Stimulated activated naive CD8-positive, alpha-beta T cell treated with anti-CD3 and anti-CD28 coated beads, Interleukin-15, amount 100 ng/mL, for 72 hours (primary cell): Measurements from ENCODE around the gene GABBR2.
"Not testable (repeated sequence)": the region's sequence is repeated elsewhere in the genome, so short reads cannot be mapped to it uniquely, and the experiment has no call there.

Source experiments
- ATAC-seq: fragments of 150-1000 bp; cut with Tn5 transposase; 2 replicates; pipeline ENCODE4 v1.10.0; 2021; ENCODE audit warnings: mild to moderate bottlenecking, moderate library complexity
- DNase-seq, 2 donors: peaks; one replicate each; pipeline ENCODE4 v3.0.0; 2021 to 2022
- H3K27ac Mint-ChIP-seq, 2 donors: one replicate each; pipeline ENCODE4 v1.8.0; 2022; ENCODE audit warnings: mild to moderate bottlenecking in 2 of 2, mixed read lengths in 2 of 2, moderate library complexity in 2 of 2
- H3K27me3 Mint-ChIP-seq: one replicate; pipeline ENCODE4 v1.8.0; 2022; ENCODE audit warnings: mixed read lengths
- H3K4me1 Mint-ChIP-seq: one replicate; pipeline ENCODE4 v1.8.0; 2022; ENCODE audit warnings: mild to moderate bottlenecking, mixed read lengths
- H3K4me3 Mint-ChIP-seq, 2 donors: one replicate each; pipeline ENCODE4 v1.8.0; 2022; ENCODE audit warnings: mild to moderate bottlenecking in 2 of 2, mixed read lengths in 2 of 2, moderate library complexity in 1 of 2
- H3K9me3 Mint-ChIP-seq, 2 donors: one replicate each; pipeline ENCODE4 v1.8.0; 2022; ENCODE audit warnings: mixed read lengths in 2 of 2

Gene GABBR2

DNA sequence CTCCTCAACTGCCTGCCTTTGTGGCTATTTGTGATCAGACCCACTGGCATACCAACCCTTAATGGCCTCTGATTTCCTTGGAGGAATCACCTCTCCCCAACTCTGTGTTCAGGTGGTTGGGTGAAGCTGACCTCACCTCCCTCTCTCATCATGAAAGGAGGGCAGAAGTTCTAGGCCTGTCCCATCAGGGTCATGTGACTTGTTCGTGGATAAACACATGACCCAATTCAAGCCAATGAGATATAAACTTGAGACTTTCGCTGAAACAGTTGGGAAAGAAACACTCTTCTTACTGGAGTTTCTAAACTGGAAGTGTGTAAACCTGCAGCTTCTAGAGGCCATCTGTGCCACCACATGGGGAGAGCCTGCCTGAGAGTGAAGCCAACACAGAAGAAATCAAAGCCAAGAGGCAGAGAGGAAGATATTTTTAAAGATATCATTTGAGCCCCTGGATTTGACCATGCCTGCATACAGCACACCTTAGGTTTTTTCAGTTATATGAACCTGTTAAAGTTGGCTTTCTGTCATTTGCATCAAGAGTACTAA is 5.8 kb downstream of the GABBR2 start:
- ATAC-seq, result no peak
- peaks cover 49% of the 10 kb centered on the region for H3K27me3 Mint-ChIP-seq
- DNase-seq, result no peak
- H3K27ac Mint-ChIP-seq, result no peak overlapping the region
- no peak overlapping the region for H3K4me3 Mint-ChIP-seq
- H3K4me1 Mint-ChIP-seq, result no peaks in the 10 kb centered on the region
- peaks cover 0 to 4% of the 10 kb centered on the region in 2 donors for H3K9me3 Mint-ChIP-seq

- Mint-ChIP-seq H3K4me1 (no peaks in the 10 kb centered on the region), H3K4me3 (no peak overlapping the region)
Measured at GRCh38 chr9:98702340-98702739, 6.4 kb downstream of the GABBR2 start.

GRCh38 chr9:98701576-98701975 is 7.2 kb downstream of the GABBR2 start:
- Mint-ChIP-seq H3K4me3 (no peak overlapping the region), H3K9me3 (peaks cover 0 to 4% of the 10 kb centered on the region in 2 donors), H3K27ac (no peak overlapping the region), H3K4me1 (no peaks in the 10 kb centered on the region), H3K27me3 (peaks cover 36% of the 10 kb centered on the region)
- no peak for ATAC-seq
- DNase-seq, result no peak

More at GRCh38 chr9:98702340-98702739, 6.4 kb downstream of the GABBR2 start:
- Mint-ChIP-seq H3K27ac (no peak overlapping the region), H3K27me3 (peaks cover 44% of the 10 kb centered on the region), H3K9me3 (peaks cover 0 to 4% of the 10 kb centered on the region in 2 donors)
- no peak for ATAC-seq
- DNase-seq, result no peak

DNA sequence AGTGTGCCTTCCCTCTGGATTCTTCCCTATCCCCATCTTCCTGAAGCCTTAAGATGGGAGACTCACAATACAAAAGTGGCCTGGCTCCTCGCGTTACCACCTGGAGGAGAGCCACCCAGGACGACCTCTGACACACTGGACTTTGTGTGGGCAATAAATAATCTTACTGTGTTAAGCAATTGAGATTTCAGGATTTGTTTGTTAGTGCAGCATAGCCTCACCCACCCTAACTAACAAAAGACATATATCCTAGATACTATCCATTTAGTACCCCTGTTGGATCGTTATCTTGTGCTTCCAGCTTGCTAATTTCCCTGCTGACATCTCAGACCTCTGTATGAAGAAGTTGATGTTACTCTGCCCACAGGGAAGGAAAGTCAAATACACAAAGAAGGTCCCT is 7.9 kb downstream of the GABBR2 start:
- ATAC-seq (no peak), DNase-seq (no peak)
- Mint-ChIP-seq H3K27ac (no peak overlapping the region), H3K4me1 (no peaks in the 10 kb centered on the region), H3K4me3 (no peak overlapping the region), H3K27me3 (peaks cover 28% of the 10 kb centered on the region), H3K9me3 (peaks cover 0 to 4% of the 10 kb centered on the region in 2 donors)

GRCh38 chr9:98698856-98699255 is 9.9 kb downstream of the GABBR2 start:
- Mint-ChIP-seq H3K27ac (no peak overlapping the region), H3K4me1 (no peaks in the 10 kb centered on the region), H3K27me3 (peaks cover 10% of the 10 kb centered on the region), H3K9me3 (peaks cover 0 to 4% of the 10 kb centered on the region in 2 donors), H3K4me3 (no peak overlapping the region)
- no peak for DNase-seq
- ATAC-seq, result no peak

GRCh38 chr9:98694943-98695342 is 13.8 kb downstream of the GABBR2 start:
- H3K4me1 Mint-ChIP-seq, result no peaks in the 10 kb centered on the region
- H3K27ac Mint-ChIP-seq, result no peak overlapping the region
- ATAC-seq (no peak), DNase-seq (no peak)
- H3K27me3 Mint-ChIP-seq, result peaks cover 7% of the 10 kb centered on the region
- H3K9me3 Mint-ChIP-seq, result no peaks in the 10 kb centered on the region
- no peak overlapping the region for H3K4me3 Mint-ChIP-seq

GRCh38 chr9:98692392-98692791 is 16.3 kb downstream of the GABBR2 start:
- DNase-seq (no peak), ATAC-seq (no peak)
- Mint-ChIP-seq H3K4me3 (no peak overlapping the region), H3K4me1 (no peaks in the 10 kb centered on the region), H3K27ac (no peak overlapping the region), H3K9me3 (no peaks in the 10 kb centered on the region), H3K27me3 (peaks cover 7% of the 10 kb centered on the region)

GRCh38 chr9:98691890-98692289 is 16.8 kb downstream of the GABBR2 start:
- ATAC-seq (no peak), DNase-seq (no peak)
- Mint-ChIP-seq H3K4me3 (no peak overlapping the region), H3K27ac (peak overlapping the region in 1 of 2 donors; percentile 49), H3K27me3 (peaks cover 7% of the 10 kb centered on the region), H3K4me1 (peaks cover 2% of the 10 kb centered on the region), H3K9me3 (no peaks in the 10 kb centered on the region)

- Mint-ChIP-seq H3K27me3 (peaks cover 7% of the 10 kb centered on the region), H3K4me3 (no peak overlapping the region), H3K9me3 (no peaks in the 10 kb centered on the region), H3K4me1 (peaks cover 6% of the 10 kb centered on the region), H3K27ac (no peak overlapping the region)
- ATAC-seq (no peak), DNase-seq (no peak)
Measured at GRCh38 chr9:98690686-98691085, 18.0 kb downstream of the GABBR2 start.

DNA sequence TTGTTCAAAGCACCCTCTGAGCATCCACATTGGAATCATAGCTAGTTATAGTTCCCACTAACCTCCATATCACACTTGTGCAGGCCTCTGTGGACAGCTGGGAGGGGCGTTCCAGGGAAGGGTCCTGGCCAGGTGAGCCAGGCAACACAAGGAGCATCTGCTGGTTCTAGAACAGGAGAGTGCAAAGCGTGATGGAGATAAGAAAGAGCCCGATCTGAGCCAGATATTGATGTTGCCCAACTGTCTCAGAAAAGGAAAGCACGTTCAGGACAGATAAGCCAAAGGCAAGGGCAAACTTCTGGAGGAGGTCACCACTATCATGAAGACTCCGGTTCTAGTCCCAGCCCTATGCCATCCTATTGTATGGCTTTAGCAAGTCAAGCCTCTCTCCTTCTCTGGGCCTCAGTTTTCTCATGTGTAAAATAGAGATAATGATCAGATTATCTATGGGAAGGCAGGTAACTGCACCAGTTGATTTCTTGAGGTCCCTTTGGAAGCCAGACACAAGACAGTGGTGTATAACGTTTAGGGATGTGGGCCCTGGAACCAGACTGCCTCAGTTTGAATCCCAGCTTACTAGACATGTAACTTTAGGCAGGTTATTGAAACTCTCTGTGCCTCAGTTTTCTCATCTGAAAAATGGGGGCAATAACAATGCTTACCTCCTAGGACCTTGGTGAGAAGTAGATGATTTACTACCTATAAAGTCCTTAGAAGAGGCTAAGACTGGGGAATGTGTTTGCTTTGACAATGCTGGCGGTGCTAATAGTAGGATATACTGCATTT is 19.8 kb downstream of the GABBR2 start:
- no peaks in the 10 kb centered on the region for H3K9me3 Mint-ChIP-seq
- ATAC-seq (no peak), DNase-seq (no peak)
- H3K4me1 Mint-ChIP-seq, result peaks cover 6% of the 10 kb centered on the region
- peaks cover 7% of the 10 kb centered on the region for H3K27me3 Mint-ChIP-seq
- no peak overlapping the region for H3K27ac Mint-ChIP-seq
- no peak overlapping the region for H3K4me3 Mint-ChIP-seq

DNA sequence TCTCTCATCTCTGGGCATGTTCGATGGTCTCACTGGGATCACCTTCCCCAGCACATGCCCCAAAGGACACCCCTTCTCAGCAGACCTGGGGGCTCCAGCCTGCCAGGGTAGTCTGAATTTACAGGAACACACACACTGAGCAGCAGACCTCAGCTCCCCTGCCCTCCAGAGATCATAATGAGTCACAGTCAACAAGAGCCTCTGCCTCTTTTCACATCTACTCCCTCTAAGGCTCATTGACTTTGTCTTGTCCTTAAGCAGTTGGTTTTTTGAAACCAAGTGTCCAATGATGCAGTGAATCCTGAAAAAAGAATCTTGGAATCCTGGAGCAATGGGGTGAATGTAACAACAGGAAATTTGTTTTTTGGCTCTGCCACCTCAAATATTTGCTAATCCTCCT is 20.8 kb downstream of the GABBR2 start:
- no peak for DNase-seq
- peaks cover 7% of the 10 kb centered on the region for H3K27me3 Mint-ChIP-seq
- ATAC-seq, result no peak
- no peak overlapping the region for H3K4me3 Mint-ChIP-seq
- H3K27ac Mint-ChIP-seq, result no peak overlapping the region
- peaks cover 6% of the 10 kb centered on the region for H3K4me1 Mint-ChIP-seq
- H3K9me3 Mint-ChIP-seq, result no peaks in the 10 kb centered on the region

- peaks cover 6% of the 10 kb centered on the region for H3K4me1 Mint-ChIP-seq
- DNase-seq (no peak), ATAC-seq (no peak)
- no peaks in the 10 kb centered on the region for H3K9me3 Mint-ChIP-seq
- H3K4me3 Mint-ChIP-seq, result no peak overlapping the region
- peak overlapping the region in 1 of 2 donors; percentile 28 for H3K27ac Mint-ChIP-seq
- H3K27me3 Mint-ChIP-seq, result peaks cover 7% of the 10 kb centered on the region
Measured at GRCh38 chr9:98686961-98687855, 21.5 kb downstream of the GABBR2 start.

DNA sequence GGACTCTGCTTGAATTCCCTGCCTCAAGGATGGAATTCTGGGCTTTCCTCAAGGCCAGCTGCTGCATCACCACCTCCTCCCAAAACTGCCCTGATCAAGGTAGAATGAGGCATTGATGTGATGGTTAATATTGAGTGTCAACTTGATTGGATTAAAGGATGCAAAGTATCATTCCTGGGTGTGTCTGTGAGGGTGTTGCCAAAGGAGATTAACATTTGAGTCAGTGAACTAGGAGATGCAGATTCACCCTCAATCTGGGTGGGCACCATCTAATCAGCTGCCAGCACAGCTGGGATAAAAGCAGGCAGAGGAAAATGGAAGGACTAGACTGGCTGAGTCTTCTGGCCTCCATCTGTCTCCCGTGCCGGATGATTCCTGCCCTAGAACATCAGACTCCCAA is 23.9 kb downstream of the GABBR2 start:
- H3K4me1 Mint-ChIP-seq, H3K27me3 Mint-ChIP-seq, H3K9me3 Mint-ChIP-seq, DNase-seq, H3K4me3 Mint-ChIP-seq, ATAC-seq: not testable (repeated sequence)
- H3K27ac Mint-ChIP-seq, result peak overlapping the region in 1 of 2 donors; percentile 27

GRCh38 chr9:98678244-98678842 is 30.4 kb downstream of the GABBR2 start:
- H3K27me3 Mint-ChIP-seq, result peaks cover 31% of the 10 kb centered on the region
- ATAC-seq (no peak), DNase-seq (peak in 1 of 2 donors; percentile 7)
- no peak overlapping the region for H3K27ac Mint-ChIP-seq
- no peak overlapping the region for H3K4me3 Mint-ChIP-seq
- no peaks in the 10 kb centered on the region for H3K9me3 Mint-ChIP-seq
- no peaks in the 10 kb centered on the region for H3K4me1 Mint-ChIP-seq

DNA sequence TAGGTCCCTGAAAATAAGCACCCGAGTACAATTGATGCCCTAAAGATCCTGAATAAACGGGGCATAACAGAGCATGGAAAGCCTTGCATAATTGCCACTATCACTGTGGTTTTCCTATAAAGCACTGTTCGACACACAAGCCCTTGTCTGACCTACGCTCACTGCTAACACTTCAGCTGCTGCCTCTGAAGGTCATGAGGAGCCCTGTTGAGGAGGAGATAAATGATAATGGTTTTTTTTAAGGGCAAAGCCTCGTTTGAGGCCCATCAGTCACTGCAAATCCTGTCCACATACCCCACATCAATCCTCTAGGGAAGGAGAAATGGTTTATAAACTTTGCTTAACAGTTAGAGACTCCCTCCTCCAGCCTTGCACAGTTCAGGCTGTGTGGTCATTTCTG is 35.1 kb downstream of the GABBR2 start:
- H3K27me3 Mint-ChIP-seq, result peaks cover 25% of the 10 kb centered on the region
- no peaks in the 10 kb centered on the region for H3K4me1 Mint-ChIP-seq
- ATAC-seq (no peak), DNase-seq (no peak)
- H3K4me3 Mint-ChIP-seq, result no peak overlapping the region
- no peak overlapping the region for H3K27ac Mint-ChIP-seq
- H3K9me3 Mint-ChIP-seq, result no peaks in the 10 kb centered on the region
